HepG2 (cell line): ENCODE measurements around the gene MTMR4. TPM values are rescaled to one million over a fixed set of nuclear protein-coding genes. Genes with fewer than 3 reads are reported as not detected.

Experiments used
- ATRX ChIP-seq: sonication (generic); formaldehyde crosslinking; IDR thresholded peaks from 2 replicates; pipeline ENCODE4 v1.4.0; 2020; ENCODE audit warnings: missing genetic modification reagents, borderline replicate concordance
- GPN1 ChIP-seq: sonication (generic); formaldehyde crosslinking; IDR thresholded peaks from 2 replicates; pipeline ENCODE4 v1.5.1; 2020; ENCODE audit warnings: missing genetic modification reagents, borderline replicate concordance
- KDM2A ChIP-seq: sonication (generic); formaldehyde crosslinking; IDR thresholded peaks from 2 replicates; pipeline ENCODE4 v1.4.0; 2020; ENCODE audit warnings: low read depth, missing genetic modification reagents, borderline replicate concordance
- NFE2L2 ChIP-seq: fragments of 150-350 bp; IDR thresholded peaks from 2 replicates; pipeline ENCODE4 v1.6.1; 2014; ENCODE audit warnings: low read length
- TOPORS ChIP-seq: sonication (generic); formaldehyde crosslinking; IDR thresholded peaks from 2 replicates; pipeline ENCODE4 v1.8.0; 2023; ENCODE audit warnings: mild to moderate bottlenecking, missing genetic modification reagents
- ZBTB3 ChIP-seq: sonication (generic); formaldehyde crosslinking; IDR thresholded peaks from 2 replicates; pipeline ENCODE4 v1.4.0; 2020; ENCODE audit warnings: low read depth, mild to moderate bottlenecking, moderate library complexity, missing genetic modification reagents, borderline replicate concordance
- ZKSCAN8 ChIP-seq: IDR thresholded peaks from 2 replicates; pipeline ENCODE4 v1.6.1; 2016; ENCODE audit warnings: borderline replicate concordance, missing genetic modification reagents, missing compliant biosample characterization
- ZNF550 ChIP-seq: sonication (generic); formaldehyde crosslinking; IDR thresholded peaks from 2 replicates; pipeline ENCODE4 v1.4.0; 2020; ENCODE audit warnings: mild to moderate bottlenecking, missing genetic modification reagents, borderline replicate concordance
- polyA plus RNA-seq, 8 experiments: library from polyadenylated mRNA; depleted of rRNA in 3 of 8; stranded (reverse) in 7 of 8; unstranded in 1 of 8; fragments of >200 nt; fragmentation: Illumina TruSeq in 4 of 8; extraction: Trizol in 4 of 8; gene quantifications; 2 replicates each; pipeline versions ENCODE4 v1.2.1 to v1.2.3, GENCODE V29; 2011 to 2016; ENCODE audit warnings: low read depth in 4 of 8, missing spikeins in 1 of 8, mixed read lengths in 1 of 8; ENCODE audit not compliant: insufficient read depth in 1 of 8
- total RNA-seq, 5 experiments: library from RNA; depleted of rRNA; stranded (reverse); fragments of >200 nt; fragmentation: Illumina TruSeq; extraction: Trizol; gene quantifications; 2 replicates each; pipeline ENCODE4 v1.2.3, GENCODE V29; 2016; ENCODE audit warnings: low read depth in 1 of 5
- TF ChIP-seq, protein P1 (sequence below): sonication (generic); formaldehyde crosslinking; IDR thresholded peaks from 2 replicates; pipeline ENCODE4 v1.5.1; 2020; ENCODE audit warnings: mild to moderate bottlenecking, missing genetic modification reagents, borderline replicate concordance
- TF ChIP-seq, protein P2 (sequence below): sonication (generic); formaldehyde crosslinking; IDR thresholded peaks from 2 replicates; pipeline ENCODE4 v1.4.0; 2020; ENCODE audit warnings: low read depth, missing genetic modification reagents
- TF ChIP-seq, protein P3 (sequence below): sonication (generic); formaldehyde crosslinking; IDR thresholded peaks from 2 replicates; pipeline ENCODE4 v1.4.0; 2020; ENCODE audit warnings: missing genetic modification reagents, borderline replicate concordance

Gene MTMR4
- total and polyA plus RNA-seq, 2 of the 13 experiments (the other 11 are each of a cell fraction or from before 2014, with no cell fraction given), result 62.5 to 65.1 TPM

DNA sequence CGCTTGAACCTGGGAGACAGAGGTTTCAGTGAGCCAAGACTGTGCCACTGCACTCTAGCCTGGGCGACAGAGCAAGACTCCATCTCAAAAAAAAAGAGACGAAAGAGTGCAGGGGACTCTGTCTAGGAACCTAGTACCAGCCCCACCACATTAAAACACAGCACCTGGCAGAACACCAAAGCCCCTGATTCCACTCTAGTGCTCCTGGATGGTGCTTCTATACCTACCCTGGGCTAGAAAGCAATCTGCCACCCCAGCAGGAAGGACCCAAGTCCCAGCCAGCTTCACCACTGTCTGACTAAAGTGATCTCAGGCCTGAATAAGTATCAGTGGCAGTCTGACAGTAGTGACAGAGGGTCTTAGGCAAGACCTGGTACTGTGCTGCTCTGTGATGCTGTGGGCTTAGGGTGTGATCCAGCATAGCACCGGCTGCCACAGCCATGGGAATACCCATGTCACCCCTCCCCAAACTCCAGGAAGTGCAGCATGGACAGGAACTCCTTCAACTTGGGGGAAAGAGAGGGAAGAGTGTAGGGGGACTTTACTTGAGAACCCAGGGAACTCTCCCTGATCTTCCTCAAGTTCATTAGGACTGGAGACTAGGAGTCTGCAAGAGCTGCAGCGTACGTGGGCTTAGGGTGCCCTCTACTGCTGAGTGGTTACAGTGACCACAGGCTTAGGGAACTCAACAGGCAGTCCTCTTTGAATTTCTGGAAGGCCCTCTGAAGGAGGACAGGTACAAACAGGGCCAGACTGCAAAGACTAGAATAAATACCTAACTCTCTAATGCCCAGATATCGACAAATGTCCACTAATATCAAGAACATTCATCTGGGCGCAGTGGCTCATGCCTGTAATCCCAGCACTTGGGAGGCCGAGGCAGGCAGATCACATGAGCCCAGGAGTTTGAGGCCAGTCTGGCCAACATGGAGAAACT, 67.1 kb downstream of the MTMR4 start (continued):
- TF ChIP-seq ATRX (CRISPR knock-in tag) (no peak), ZNF550 (no peak), ZBTB3 (CRISPR knock-in tag) (no peak), GPN1 (CRISPR knock-in tag) (no peak), NFE2L2 (no peak), TOPORS (CRISPR knock-in tag) (0 out of 2 replicates have a peak, but pooled peaks have one; percentile 57), ZKSCAN8 (CRISPR knock-in tag) (no peak), KDM2A (CRISPR knock-in tag) (peak; percentile 67)
- TF ChIP-seq, protein P1, sequence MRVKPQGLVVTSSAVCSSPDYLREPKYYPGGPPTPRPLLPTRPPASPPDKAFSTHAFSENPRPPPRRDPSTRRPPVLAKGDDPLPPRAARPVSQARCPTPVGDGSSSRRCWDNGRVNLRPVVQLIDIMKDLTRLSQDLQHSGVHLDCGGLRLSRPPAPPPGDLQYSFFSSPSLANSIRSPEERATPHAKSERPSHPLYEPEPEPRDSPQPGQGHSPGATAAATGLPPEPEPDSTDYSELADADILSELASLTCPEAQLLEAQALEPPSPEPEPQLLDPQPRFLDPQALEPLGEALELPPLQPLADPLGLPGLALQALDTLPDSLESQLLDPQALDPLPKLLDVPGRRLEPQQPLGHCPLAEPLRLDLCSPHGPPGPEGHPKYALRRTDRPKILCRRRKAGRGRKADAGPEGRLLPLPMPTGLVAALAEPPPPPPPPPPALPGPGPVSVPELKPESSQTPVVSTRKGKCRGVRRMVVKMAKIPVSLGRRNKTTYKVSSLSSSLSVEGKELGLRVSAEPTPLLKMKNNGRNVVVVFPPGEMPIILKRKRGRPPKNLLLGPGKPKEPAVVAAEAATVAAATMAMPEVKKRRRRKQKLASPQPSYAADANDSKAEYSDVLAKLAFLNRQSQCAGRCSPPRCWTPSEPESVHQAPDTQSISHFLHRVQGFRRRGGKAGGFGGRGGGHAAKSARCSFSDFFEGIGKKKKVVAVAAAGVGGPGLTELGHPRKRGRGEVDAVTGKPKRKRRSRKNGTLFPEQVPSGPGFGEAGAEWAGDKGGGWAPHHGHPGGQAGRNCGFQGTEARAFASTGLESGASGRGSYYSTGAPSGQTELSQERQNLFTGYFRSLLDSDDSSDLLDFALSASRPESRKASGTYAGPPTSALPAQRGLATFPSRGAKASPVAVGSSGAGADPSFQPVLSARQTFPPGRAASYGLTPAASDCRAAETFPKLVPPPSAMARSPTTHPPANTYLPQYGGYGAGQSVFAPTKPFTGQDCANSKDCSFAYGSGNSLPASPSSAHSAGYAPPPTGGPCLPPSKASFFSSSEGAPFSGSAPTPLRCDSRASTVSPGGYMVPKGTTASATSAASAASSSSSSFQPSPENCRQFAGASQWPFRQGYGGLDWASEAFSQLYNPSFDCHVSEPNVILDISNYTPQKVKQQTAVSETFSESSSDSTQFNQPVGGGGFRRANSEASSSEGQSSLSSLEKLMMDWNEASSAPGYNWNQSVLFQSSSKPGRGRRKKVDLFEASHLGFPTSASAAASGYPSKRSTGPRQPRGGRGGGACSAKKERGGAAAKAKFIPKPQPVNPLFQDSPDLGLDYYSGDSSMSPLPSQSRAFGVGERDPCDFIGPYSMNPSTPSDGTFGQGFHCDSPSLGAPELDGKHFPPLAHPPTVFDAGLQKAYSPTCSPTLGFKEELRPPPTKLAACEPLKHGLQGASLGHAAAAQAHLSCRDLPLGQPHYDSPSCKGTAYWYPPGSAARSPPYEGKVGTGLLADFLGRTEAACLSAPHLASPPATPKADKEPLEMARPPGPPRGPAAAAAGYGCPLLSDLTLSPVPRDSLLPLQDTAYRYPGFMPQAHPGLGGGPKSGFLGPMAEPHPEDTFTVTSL (CRISPR knock-in tag), result no peak
- TF ChIP-seq, protein P2, sequence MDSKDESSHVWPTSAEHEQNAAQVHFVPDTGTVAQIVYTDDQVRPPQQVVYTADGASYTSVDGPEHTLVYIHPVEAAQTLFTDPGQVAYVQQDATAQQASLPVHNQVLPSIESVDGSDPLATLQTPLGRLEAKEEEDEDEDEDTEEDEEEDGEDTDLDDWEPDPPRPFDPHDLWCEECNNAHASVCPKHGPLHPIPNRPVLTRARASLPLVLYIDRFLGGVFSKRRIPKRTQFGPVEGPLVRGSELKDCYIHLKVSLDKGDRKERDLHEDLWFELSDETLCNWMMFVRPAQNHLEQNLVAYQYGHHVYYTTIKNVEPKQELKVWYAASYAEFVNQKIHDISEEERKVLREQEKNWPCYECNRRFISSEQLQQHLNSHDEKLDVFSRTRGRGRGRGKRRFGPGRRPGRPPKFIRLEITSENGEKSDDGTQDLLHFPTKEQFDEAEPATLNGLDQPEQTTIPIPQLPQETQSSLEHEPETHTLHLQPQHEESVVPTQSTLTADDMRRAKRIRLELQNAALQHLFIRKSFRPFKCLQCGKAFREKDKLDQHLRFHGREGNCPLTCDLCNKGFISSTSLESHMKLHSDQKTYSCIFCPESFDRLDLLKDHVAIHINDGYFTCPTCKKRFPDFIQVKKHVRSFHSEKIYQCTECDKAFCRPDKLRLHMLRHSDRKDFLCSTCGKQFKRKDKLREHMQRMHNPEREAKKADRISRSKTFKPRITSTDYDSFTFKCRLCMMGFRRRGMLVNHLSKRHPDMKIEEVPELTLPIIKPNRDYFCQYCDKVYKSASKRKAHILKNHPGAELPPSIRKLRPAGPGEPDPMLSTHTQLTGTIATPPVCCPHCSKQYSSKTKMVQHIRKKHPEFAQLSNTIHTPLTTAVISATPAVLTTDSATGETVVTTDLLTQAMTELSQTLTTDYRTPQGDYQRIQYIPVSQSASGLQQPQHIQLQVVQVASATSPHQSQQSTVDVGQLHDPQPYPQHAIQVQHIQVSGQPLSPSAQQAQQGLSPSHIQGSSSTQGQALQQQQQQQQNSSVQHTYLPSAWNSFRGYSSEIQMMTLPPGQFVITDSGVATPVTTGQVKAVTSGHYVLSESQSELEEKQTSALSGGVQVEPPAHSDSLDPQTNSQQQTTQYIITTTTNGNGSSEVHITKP (CRISPR knock-in tag), result no peak
- TF ChIP-seq, protein P3, sequence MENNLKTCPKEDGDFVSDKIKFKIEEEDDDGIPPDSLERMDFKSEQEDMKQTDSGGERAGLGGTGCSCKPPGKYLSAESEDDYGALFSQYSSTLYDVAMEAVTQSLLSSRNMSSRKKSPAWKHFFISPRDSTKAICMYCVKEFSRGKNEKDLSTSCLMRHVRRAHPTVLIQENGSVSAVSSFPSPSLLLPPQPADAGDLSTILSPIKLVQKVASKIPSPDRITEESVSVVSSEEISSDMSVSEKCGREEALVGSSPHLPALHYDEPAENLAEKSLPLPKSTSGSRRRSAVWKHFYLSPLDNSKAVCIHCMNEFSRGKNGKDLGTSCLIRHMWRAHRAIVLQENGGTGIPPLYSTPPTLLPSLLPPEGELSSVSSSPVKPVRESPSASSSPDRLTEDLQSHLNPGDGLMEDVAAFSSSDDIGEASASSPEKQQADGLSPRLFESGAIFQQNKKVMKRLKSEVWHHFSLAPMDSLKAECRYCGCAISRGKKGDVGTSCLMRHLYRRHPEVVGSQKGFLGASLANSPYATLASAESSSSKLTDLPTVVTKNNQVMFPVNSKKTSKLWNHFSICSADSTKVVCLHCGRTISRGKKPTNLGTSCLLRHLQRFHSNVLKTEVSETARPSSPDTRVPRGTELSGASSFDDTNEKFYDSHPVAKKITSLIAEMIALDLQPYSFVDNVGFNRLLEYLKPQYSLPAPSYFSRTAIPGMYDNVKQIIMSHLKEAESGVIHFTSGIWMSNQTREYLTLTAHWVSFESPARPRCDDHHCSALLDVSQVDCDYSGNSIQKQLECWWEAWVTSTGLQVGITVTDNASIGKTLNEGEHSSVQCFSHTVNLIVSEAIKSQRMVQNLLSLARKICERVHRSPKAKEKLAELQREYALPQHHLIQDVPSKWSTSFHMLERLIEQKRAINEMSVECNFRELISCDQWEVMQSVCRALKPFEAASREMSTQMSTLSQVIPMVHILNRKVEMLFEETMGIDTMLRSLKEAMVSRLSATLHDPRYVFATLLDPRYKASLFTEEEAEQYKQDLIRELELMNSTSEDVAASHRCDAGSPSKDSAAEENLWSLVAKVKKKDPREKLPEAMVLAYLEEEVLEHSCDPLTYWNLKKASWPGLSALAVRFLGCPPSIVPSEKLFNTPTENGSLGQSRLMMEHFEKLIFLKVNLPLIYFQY (CRISPR knock-in tag), result 0 out of 2 replicates have a peak, but pooled peaks have one; percentile 25
